ENCODE data around the gene CTRB2. TPM values are rescaled to one million over a fixed set of nuclear protein-coding genes. Genes with fewer than 3 reads are reported as not detected.
"Not testable (repeated sequence)": the region's sequence is repeated elsewhere in the genome, so short reads cannot be mapped to it uniquely, and the experiment has no call there.

CTRB2 gene
- total RNA-seq, 1 donor from 2014 or later, result not detected

- Histone ChIP-seq H3K9me3 (no peaks in the 10 kb centered on the region), H3K36me3 (peaks cover 23 to 33% of the 10 kb centered on the region in 2 donors), H3K27ac (no peak overlapping the region), H3K4me3 (no peak overlapping the region), H3K27me3 (no peaks in the 10 kb centered on the region), H3K4me1 (no peaks in the 10 kb centered on the region)
- no peak for TF ChIP-seq CTCF (IDR thresholded peaks at IDR 0.05)
- DNase-seq (ENCODE audit: low spot score in 2 of 2), result no peak
- intact Hi-C loops (cut with DNase I), result no loop called here
These were observed 19.8 kb upstream of the CTRB2 start for GRCh38 chr16:75226550-75227360.

GRCh38 chr16:75225678-75226515, 18.9 kb upstream of the CTRB2 start:
- H3K4me1 ChIP-seq, result no peaks in the 10 kb centered on the region
- H3K27me3 ChIP-seq, result no peaks in the 10 kb centered on the region
- TF ChIP-seq CTCF (IDR thresholded peaks at IDR 0.05), result no peak
- DNase-seq (ENCODE audit: low spot score in 2 of 2), result no peak
- no peak overlapping the region for H3K27ac ChIP-seq
- no peak overlapping the region for H3K4me3 ChIP-seq
- intact Hi-C loops (cut with DNase I), result loop anchor here (2.0 kb wide), 1 partner anchor 19 kb away; the partner anchor contains the start of gene CTRB2
- H3K9me3 ChIP-seq, result no peaks in the 10 kb centered on the region
- H3K36me3 ChIP-seq, result peaks cover 23 to 26% of the 10 kb centered on the region in 2 donors

- Histone ChIP-seq H3K27me3 (no peaks in the 10 kb centered on the region), H3K36me3 (peaks cover 23 to 24% of the 10 kb centered on the region in 2 donors), H3K27ac (no peak overlapping the region), H3K4me3 (no peak overlapping the region), H3K9me3 (no peaks in the 10 kb centered on the region), H3K4me1 (no peaks in the 10 kb centered on the region)
- no peak for TF ChIP-seq CTCF (IDR thresholded peaks at IDR 0.05)
- intact Hi-C loops (cut with DNase I), result loop anchor here (2.0 kb wide), 1 partner anchor 18 kb away; the partner anchor contains the start of gene CTRB2
- no peak for DNase-seq (ENCODE audit: low spot score in 2 of 2)
These were observed 18.1 kb upstream of the CTRB2 start for GRCh38 chr16:75225092-75225491.

GRCh38 chr16:75224306-75225082, 17.5 kb upstream of the CTRB2 start:
- H3K9me3 ChIP-seq, result no peaks in the 10 kb centered on the region
- TF ChIP-seq CTCF (IDR thresholded peaks at IDR 0.05), result no peak
- no peak for DNase-seq (ENCODE audit: low spot score in 2 of 2)
- no peaks in the 10 kb centered on the region for H3K4me1 ChIP-seq
- intact Hi-C loops (cut with DNase I), result loop anchor here (2.0 kb wide), 1 partner anchor 18 kb away; the partner anchor contains the start of gene CTRB2
- H3K36me3 ChIP-seq, result peaks cover 18 to 20% of the 10 kb centered on the region in 2 donors
- no peak overlapping the region for H3K4me3 ChIP-seq
- no peaks in the 10 kb centered on the region for H3K27me3 ChIP-seq
- no peak overlapping the region for H3K27ac ChIP-seq

- H3K27me3 ChIP-seq; H3K27ac ChIP-seq; H3K36me3 ChIP-seq; H3K4me1 ChIP-seq; H3K9me3 ChIP-seq; H3K4me3 ChIP-seq; DNase-seq (ENCODE audit: low spot score in 2 of 2); intact Hi-C loops (cut with DNase I): not testable (repeated sequence)
These were observed 16.2 kb upstream of the CTRB2 start for GRCh38 chr16:75223129-75223528.
